PC-3 (cell line): ENCODE measurements around the gene CREBRF. TPM values are rescaled to one million over a fixed set of nuclear protein-coding genes. Genes with fewer than 3 reads are reported as not detected.

Experiments used
- ATAC-seq: fragments of 200-7000 bp; cut with Tn5 transposase; 2 replicates; pipeline ENCODE4 v1.9.1; 2020; ENCODE audit warnings: mild to moderate bottlenecking, moderate library complexity
- BruUV-seq: library from RNA; stranded (reverse); fragments of 400-500 nt; replicated peaks from 2 replicates; lab custom pipeline; 2021; lab: Mats Ljungman, UMichigan
- CTCF ChIA-PET: fragments of 300-600 bp; sonication (Branson Sonifier 250); formaldehyde crosslinking; loops from one replicate; lab custom pipeline; 2022; ENCODE audit warnings: antibody characterized with exemption; lab: Charles Lee
- POLR2A ChIA-PET: fragments of 300-600 bp; sonication (Branson Sonifier 250); formaldehyde crosslinking; loops from one replicate; lab custom pipeline; 2022; ENCODE audit warnings: antibody characterized with exemption; ENCODE audit not compliant: unreplicated experiment; lab: Charles Lee
- DNase-seq: peaks from one replicate; pipeline ENCODE4 v3.0.0-alpha.2; 2015
- H2AFZ ChIP-seq: fragments of 300-600 bp; sonication (generic); 2 replicates; pipeline ENCODE4 v1.6.0; 2016; ENCODE audit warnings: antibody characterized with exemption, low read length
- H3F3A ChIP-seq: fragments of 300-600 bp; sonication (generic); one replicate; pipeline ENCODE4 v1.6.0; 2017; ENCODE audit warnings: antibody characterized with exemption, low read length, control low read depth, mild to moderate bottlenecking; ENCODE audit not compliant: unreplicated experiment
- H3K27ac ChIP-seq: fragments of 300-600 bp; sonication (generic); 2 replicates; pipeline ENCODE4 v1.5.1; 2016; ENCODE audit warnings: mild to moderate bottlenecking, low read length
- H3K27me3 ChIP-seq: fragments of 300-600 bp; sonication (generic); 2 replicates; pipeline ENCODE4 v1.6.1; 2016; ENCODE audit warnings: low read length, mixed read lengths
- H3K36me3 ChIP-seq: fragments of 300-600 bp; sonication (generic); 2 replicates; pipeline ENCODE4 v1.6.1; 2016; ENCODE audit warnings: low read depth, mixed run types, low read length, mixed read lengths
- H3K4me1 ChIP-seq: fragments of 300-600 bp; sonication (generic); 2 replicates; pipeline ENCODE4 v1.5.1; 2016; ENCODE audit warnings: low read length; ENCODE audit not compliant: insufficient read depth
- H3K4me2 ChIP-seq: fragments of 300-600 bp; sonication (generic); 2 replicates; pipeline ENCODE4 v1.6.0; 2016; ENCODE audit warnings: low read length
- H3K4me3 ChIP-seq: fragments of 300-600 bp; sonication (generic); 2 replicates; pipeline ENCODE4 v1.5.1; 2016; ENCODE audit warnings: mild to moderate bottlenecking, low read length, mixed read lengths
- H3K79me2 ChIP-seq: fragments of 300-600 bp; sonication (generic); 2 replicates; pipeline ENCODE4 v1.6.1; 2017; ENCODE audit warnings: low read length, mixed read lengths
- H3K9ac ChIP-seq: fragments of 300-600 bp; sonication (generic); 2 replicates; pipeline ENCODE4 v1.6.0; 2016; ENCODE audit warnings: mild to moderate bottlenecking, low read length
- H3K9me2 ChIP-seq: fragments of 300-600 bp; sonication (generic); replicated peaks from 2 replicates; pipeline ENCODE4 v1.6.1; 2016; ENCODE audit warnings: mixed run types, low read length, mixed read lengths
- H3K9me3 ChIP-seq: fragments of 300-600 bp; sonication (generic); 2 replicates; pipeline ENCODE4 v1.6.1; 2016; ENCODE audit warnings: low read length, mixed read lengths
- H4K20me1 ChIP-seq: fragments of 300-600 bp; sonication (generic); 2 replicates; pipeline ENCODE4 v1.6.1; 2016; ENCODE audit warnings: low read length, mixed read lengths
- EZH2 ChIP-seq: fragments of 300-600 bp; sonication (generic); IDR thresholded peaks from one replicate; pipeline ENCODE4 v1.6.1; 2017; ENCODE audit warnings: antibody characterized with exemption, mild to moderate bottlenecking, low read length; ENCODE audit not compliant: unreplicated experiment
- EZH2phosphoT487 ChIP-seq: fragments of 300-600 bp; sonication (generic); IDR thresholded peaks from 2 replicates; pipeline ENCODE4 v1.6.1; 2018; ENCODE audit warnings: mild to moderate bottlenecking, antibody characterized with exemption, low read length, borderline replicate concordance
- intact Hi-C: fragments of 100-400 bp; cut with micrococcal nuclease; formaldehyde crosslinking; loops from 2 replicates; pipeline ENCODE4 v1.9.0; 2023
- total RNA-seq: library from RNA; depleted of rRNA; stranded (reverse); fragments of >200 nt; gene quantifications from 2 replicates; pipeline ENCODE4 v1.2.3, GENCODE V29; 2014
- TF ChIP-seq, protein P1 (sequence below): fragments of 300-600 bp; sonication (generic); conservative IDR thresholded peaks from 2 replicates; pipeline ENCODE4 v1.5.1; 2017; ENCODE audit warnings: antibody characterized with exemption, low read depth, mild to moderate bottlenecking, low read length

CREBRF gene
- total RNA-seq, 1 experiment from 2014 or later, result 4.9 TPM

DNA sequence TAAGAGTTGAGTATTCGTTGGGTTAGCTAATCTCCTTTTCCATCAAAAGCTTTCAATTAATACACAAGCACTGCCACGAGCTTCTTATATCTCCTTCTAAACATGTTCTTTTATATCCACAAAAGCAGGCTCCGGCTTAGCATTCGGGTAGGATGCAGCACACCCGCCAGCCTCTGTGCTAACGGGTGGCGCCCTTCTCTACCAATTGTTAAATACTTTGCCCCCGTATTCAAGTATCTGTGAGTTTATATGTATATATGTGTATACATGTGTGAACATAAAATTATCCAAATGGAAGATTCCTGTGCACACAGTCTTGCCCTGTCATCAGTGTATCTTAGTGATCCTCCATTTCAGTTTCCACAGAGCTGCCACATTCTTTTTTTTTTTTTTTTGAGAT lies 116.0 kb downstream of the CREBRF start:
- no peaks in the 10 kb centered on the region for H3K79me2 ChIP-seq
- CTCF ChIA-PET, result no interaction called here
- POLR2A ChIA-PET, result no interaction called here
- no peak overlapping the region for H3K4me2 ChIP-seq
- BruUV-seq, result no TSS peak
- H3K9me2 ChIP-seq, result no peaks in the 10 kb centered on the region
- no peaks in the 10 kb centered on the region for H3K4me1 ChIP-seq
- no peaks in the 10 kb centered on the region for H3K9me3 ChIP-seq
- no peak for DNase-seq
- H3K4me3 ChIP-seq, result no peak overlapping the region
- TF ChIP-seq EZH2phosphoT487 (no peak), EZH2 (no peak)
- TF ChIP-seq, protein P1, sequence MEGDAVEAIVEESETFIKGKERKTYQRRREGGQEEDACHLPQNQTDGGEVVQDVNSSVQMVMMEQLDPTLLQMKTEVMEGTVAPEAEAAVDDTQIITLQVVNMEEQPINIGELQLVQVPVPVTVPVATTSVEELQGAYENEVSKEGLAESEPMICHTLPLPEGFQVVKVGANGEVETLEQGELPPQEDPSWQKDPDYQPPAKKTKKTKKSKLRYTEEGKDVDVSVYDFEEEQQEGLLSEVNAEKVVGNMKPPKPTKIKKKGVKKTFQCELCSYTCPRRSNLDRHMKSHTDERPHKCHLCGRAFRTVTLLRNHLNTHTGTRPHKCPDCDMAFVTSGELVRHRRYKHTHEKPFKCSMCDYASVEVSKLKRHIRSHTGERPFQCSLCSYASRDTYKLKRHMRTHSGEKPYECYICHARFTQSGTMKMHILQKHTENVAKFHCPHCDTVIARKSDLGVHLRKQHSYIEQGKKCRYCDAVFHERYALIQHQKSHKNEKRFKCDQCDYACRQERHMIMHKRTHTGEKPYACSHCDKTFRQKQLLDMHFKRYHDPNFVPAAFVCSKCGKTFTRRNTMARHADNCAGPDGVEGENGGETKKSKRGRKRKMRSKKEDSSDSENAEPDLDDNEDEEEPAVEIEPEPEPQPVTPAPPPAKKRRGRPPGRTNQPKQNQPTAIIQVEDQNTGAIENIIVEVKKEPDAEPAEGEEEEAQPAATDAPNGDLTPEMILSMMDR, result no peak
- intact Hi-C loops, result no loop called here
- H3K27me3 ChIP-seq, result no peaks in the 10 kb centered on the region
- H3F3A ChIP-seq, result no peaks in the 10 kb centered on the region
- H3K9ac ChIP-seq, result no peak overlapping the region
- no peak overlapping the region for H2AFZ ChIP-seq
- H4K20me1 ChIP-seq, result no peaks in the 10 kb centered on the region
- H3K27ac ChIP-seq, result no peak overlapping the region
- no peaks in the 10 kb centered on the region for H3K36me3 ChIP-seq
- no peak for ATAC-seq

DNA sequence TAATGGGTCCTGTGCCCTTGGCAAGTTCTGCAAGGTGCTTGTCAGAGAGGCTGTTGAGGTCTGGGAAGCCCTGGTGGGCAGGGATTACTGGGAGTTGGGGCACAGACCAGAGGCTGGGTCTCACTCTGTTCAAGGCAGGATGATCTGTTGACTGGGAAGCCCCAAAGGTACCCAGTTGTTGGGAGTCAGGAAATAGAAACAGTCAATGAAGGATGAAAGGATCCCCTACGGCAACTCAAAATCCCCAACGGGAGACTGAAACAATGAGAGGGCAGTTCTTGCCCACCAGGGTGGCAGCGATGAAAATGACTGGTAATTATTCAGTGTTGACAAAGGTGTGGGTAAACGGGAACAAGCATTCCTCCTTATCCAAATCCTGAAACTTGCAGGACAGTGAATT lies 119.4 kb downstream of the CREBRF start:
- no peak overlapping the region for H3K27ac ChIP-seq
- no peaks in the 10 kb centered on the region for H3K27me3 ChIP-seq
- no peaks in the 10 kb centered on the region for H3K36me3 ChIP-seq
- CTCF ChIA-PET, result no interaction called here
- H3K4me2 ChIP-seq, result no peak overlapping the region
- no peak overlapping the region for H3K4me3 ChIP-seq
- ATAC-seq (no peak), DNase-seq (no peak)
- no peaks in the 10 kb centered on the region for H4K20me1 ChIP-seq
- POLR2A ChIA-PET, result no interaction called here
- no TSS peak for BruUV-seq
- H3F3A ChIP-seq, result no peaks in the 10 kb centered on the region
- H3K9ac ChIP-seq, result no peak overlapping the region
- intact Hi-C loops, result no loop called here
- no peaks in the 10 kb centered on the region for H3K4me1 ChIP-seq
- no peaks in the 10 kb centered on the region for H3K9me2 ChIP-seq
- H3K9me3 ChIP-seq, result peaks cover 4% of the 10 kb centered on the region; the same call in 1 of the 2 replicates
- H3K79me2 ChIP-seq, result no peaks in the 10 kb centered on the region
- H2AFZ ChIP-seq, result no peak overlapping the region
- TF ChIP-seq, protein P1, result no peak
- TF ChIP-seq EZH2, result no peak
- no peak for TF ChIP-seq EZH2phosphoT487

DNA sequence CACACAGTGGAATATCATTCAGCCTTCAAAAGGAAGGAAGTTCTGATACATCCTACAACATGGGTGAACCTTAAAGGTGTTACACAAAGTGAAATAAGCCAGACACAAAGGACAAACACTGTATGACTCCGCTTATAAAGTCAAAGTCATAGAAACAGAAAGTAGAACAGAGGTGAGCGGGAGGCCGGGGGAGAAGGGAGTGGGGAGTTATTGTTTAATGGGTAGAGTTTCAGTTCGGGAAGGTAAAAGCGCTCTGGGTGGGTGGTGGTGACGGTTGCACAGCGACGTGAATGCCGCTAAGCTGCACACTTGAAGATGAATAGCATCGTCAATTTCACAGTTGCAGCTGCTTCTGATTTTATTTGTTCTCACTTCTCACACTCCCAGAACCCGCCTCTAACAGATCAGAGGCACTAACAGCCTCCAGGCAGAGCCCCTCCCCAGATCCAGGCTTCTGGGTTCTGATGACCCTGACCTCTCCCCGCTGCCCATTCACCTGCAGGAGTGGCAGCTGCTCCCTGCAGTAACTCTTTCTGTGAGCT lies 122.3 kb downstream of the CREBRF start:
- Histone ChIP-seq H3K79me2 (no peaks in the 10 kb centered on the region), H3F3A (no peaks in the 10 kb centered on the region), H3K4me3 (no peak overlapping the region), H3K27ac (no peak overlapping the region), H4K20me1 (no peaks in the 10 kb centered on the region), H3K9me3 (peaks cover 7% of the 10 kb centered on the region; the same call in 1 of the 2 replicates), H3K4me2 (no peak overlapping the region), H2AFZ (no peak overlapping the region), H3K9me2 (no peaks in the 10 kb centered on the region), H3K4me1 (no peaks in the 10 kb centered on the region), H3K9ac (no peak overlapping the region), H3K27me3 (no peaks in the 10 kb centered on the region), H3K36me3 (no peaks in the 10 kb centered on the region)
- ATAC-seq (no peak), DNase-seq (no peak)
- intact Hi-C loops, result no loop called here
- BruUV-seq, result no TSS peak
- ChIA-PET CTCF (no interaction called here), POLR2A (no interaction called here)
- TF ChIP-seq EZH2phosphoT487 (no peak), EZH2 (no peak)
- TF ChIP-seq, protein P1, result no peak
